Dedifferentiated amniotic fluid mesenchymal stem cell (primary cell): ENCODE measurements around the gene ZC3H11A.

Experiments used
- DNase-seq: peaks from one replicate; pipeline ENCODE4 v3.0.0-alpha.2; 2016; ENCODE audit errors: extremely low spot score

The ZC3H11A gene

GRCh38 chr1:203840208-203840808 lies 44.9 kb downstream of the ZC3H11A start:
- DNase-seq: no peak

- DNase-seq: no peak
Measured at GRCh38 chr1:203842559-203842876, 47.1 kb downstream of the ZC3H11A start.

DNA sequence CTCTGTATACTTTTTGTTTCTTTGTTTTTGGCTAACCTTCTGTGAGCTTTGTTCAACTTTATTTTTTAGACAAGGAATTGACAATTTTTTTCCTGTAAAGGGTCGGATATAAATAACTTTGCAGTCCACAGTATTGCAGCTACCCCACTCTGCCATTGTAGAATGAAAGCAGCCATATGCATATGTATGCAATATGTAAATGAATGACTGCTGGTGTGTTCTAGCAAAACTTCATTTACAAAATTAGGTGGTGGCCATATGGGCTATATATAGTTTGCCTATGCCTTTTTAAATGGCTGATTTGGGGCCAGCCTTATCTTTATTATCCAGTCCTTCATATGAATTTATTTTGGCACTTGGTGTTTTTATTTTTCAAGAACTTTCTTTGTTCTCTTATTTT lies 48.0 kb downstream of the ZC3H11A start:
- no peak for DNase-seq
